ENCODE data around the gene LIPI. TPM values are rescaled to one million over a fixed set of nuclear protein-coding genes. Genes with fewer than 3 reads are reported as not detected.
"Not testable (repeated sequence)": the region's sequence is repeated elsewhere in the genome, so short reads cannot be mapped to it uniquely, and the experiment has no call there.

Gene LIPI
- total RNA-seq, 1 experiment from 2014 or later, result not detected

DNA sequence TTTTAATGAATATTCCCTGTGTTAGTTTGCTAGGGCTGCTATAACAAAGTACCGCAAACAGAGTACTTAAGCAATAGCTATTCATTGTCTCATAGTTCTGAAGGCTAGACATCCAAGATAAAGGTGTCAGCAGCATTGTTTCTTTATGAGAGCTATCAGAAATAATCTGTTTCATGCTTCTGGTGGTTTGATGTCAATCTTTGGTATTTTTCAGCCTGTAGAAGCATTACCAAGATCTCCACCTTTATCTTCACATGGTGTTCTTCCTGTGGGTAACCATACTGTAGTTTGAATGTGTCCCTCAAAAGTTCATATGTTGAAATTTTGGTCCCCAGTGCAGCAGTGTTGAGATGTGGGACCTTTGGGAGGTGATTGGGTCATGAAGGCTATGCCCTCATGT is 12.6 kb upstream of the LIPI start:
- no peak overlapping the region for H3K4me3 Mint-ChIP-seq (ENCODE audit: low read depth, unreplicated experiment)
- no peak for TF ChIP-seq CTCF (IDR thresholded peaks at IDR 0.05; ENCODE audit: unreplicated experiment)
- no peaks in the 10 kb centered on the region for H3K4me1 Mint-ChIP-seq (ENCODE audit: low read depth, unreplicated experiment)

DNA sequence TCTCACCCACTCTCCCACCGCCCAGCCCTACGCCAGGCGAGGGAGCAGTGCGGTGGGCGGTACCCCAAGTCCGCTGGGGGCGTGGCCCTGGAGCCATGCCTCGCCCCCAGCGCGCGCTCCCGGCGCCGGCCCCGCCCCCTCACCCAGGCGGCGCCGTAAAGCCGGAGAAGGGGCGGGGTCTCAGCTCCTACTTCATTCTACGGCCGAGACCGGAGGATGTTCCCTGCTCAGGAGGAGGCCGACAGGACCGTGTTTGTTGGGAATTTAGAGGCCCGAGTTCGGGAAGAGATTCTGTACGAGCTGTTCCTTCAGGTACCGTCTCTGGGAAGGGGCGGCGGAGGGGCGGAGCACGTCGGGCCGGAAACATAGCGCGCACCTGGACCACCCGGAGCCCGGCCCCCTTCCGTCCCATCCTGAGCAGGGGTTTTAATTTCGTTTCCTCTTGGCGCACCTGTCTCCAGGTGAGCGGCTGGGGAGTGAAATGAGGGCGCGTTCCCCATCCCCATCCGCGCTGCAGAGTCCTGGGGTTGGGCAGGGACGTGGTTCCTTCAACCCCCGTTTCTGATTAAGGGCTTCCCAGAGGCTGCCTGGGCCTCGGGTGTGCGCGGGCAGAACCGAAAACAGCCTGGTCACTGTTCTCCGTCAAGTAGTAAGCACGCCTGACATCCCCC is 5.4 kb upstream of the LIPI start, which contains the start of gene RBM11:
Gene RBM11, plus strand, starts transcription at position 187 of the 671 bp plus-strand sequence. Its CDS starts 30 bp downstream, at position 217.
- no peaks in the 10 kb centered on the region for H3K27me3 Mint-ChIP-seq (ENCODE audit: unreplicated experiment)
- no TSS peak for BruUV-seq (replicated peaks)
- no peak within 1 kb of the TSS for H3K27ac Mint-ChIP-seq (ENCODE audit: unreplicated experiment)
- H3K9me3 Mint-ChIP-seq (ENCODE audit: low read depth, unreplicated experiment), result no peaks in the 10 kb centered on the region
- no peak for TF ChIP-seq CTCF (IDR thresholded peaks at IDR 0.05; ENCODE audit: unreplicated experiment)
- H3K4me1 Mint-ChIP-seq (ENCODE audit: low read depth, unreplicated experiment), result no peaks in the 10 kb centered on the region
- peaks cover 5% of the 10 kb centered on the region for H3K36me3 Mint-ChIP-seq (ENCODE audit: insufficient read depth, unreplicated experiment)
- CTCF ChIA-PET, result no interaction called here
- peak within 1 kb of the TSS; percentile 57 for H3K4me3 Mint-ChIP-seq (ENCODE audit: low read depth, unreplicated experiment)
- intact Hi-C loops (cut with micrococcal nuclease; ENCODE audit: unreplicated experiment), result no loop called here
- DNase-seq, result peak; percentile 59

More for the DNA sequence above, 12.6 kb upstream of the LIPI start:
- intact Hi-C loops (cut with micrococcal nuclease; ENCODE audit: unreplicated experiment), result no loop called here
- Mint-ChIP-seq H3K27me3 (ENCODE audit: unreplicated experiment) (no peaks in the 10 kb centered on the region), H3K9me3 (ENCODE audit: low read depth, unreplicated experiment) (no peaks in the 10 kb centered on the region), H3K27ac (ENCODE audit: unreplicated experiment) (no peak overlapping the region), H3K36me3 (ENCODE audit: insufficient read depth, unreplicated experiment) (no peaks in the 10 kb centered on the region)
- CTCF ChIA-PET, result no interaction called here
- DNase-seq, result no peak
- BruUV-seq (replicated peaks), result no TSS peak

- BruUV-seq (replicated peaks), result no TSS peak
- CTCF ChIA-PET, result no interaction called here
- TF ChIP-seq CTCF (IDR thresholded peaks at IDR 0.05; ENCODE audit: unreplicated experiment), result no peak
- Mint-ChIP-seq H3K36me3 (ENCODE audit: insufficient read depth, unreplicated experiment) (peaks cover 5% of the 10 kb centered on the region), H3K4me1 (ENCODE audit: low read depth, unreplicated experiment) (no peaks in the 10 kb centered on the region), H3K27me3 (ENCODE audit: unreplicated experiment) (no peaks in the 10 kb centered on the region), H3K27ac (ENCODE audit: unreplicated experiment) (no peak overlapping the region), H3K9me3 (ENCODE audit: low read depth, unreplicated experiment) (no peaks in the 10 kb centered on the region), H3K4me3 (ENCODE audit: low read depth, unreplicated experiment) (no peak overlapping the region)
- intact Hi-C loops (cut with micrococcal nuclease; ENCODE audit: unreplicated experiment), result no loop called here
- no peak for DNase-seq
Observed at GRCh38 chr21:14213164-14213563, 2.4 kb upstream of the LIPI start.

DNA sequence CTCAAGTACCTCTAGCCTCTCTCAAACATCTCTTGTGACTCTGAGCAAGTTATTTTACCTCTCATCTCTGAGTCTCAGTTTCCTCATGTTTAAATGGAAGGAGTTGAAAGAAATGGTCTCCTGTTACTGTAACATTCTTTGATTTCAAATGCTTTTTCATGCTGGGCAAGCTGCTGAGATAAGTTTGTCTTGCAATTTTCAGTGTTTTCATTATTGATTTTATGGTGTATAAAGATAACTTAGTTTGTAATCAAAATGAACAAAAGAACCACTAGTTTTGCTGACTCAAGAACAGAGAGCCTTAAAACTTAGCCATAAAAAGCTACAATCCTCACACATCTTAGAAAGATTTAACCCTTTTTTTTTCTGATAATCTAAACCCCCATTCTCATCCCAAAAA is 4.5 kb downstream of the LIPI start:
- BruUV-seq (replicated peaks), result no TSS peak
- CTCF ChIA-PET, result interaction anchor here (0.5 kb wide), 1 partner anchor 47 kb away, joined by 3 read pairs; no protein-coding TSS in a partner anchor
- Mint-ChIP-seq H3K27me3 (ENCODE audit: unreplicated experiment) (no peaks in the 10 kb centered on the region), H3K27ac (ENCODE audit: unreplicated experiment) (no peak overlapping the region), H3K4me3 (ENCODE audit: low read depth, unreplicated experiment) (no peak overlapping the region), H3K9me3 (ENCODE audit: low read depth, unreplicated experiment) (no peaks in the 10 kb centered on the region), H3K36me3 (ENCODE audit: insufficient read depth, unreplicated experiment) (no peaks in the 10 kb centered on the region), H3K4me1 (ENCODE audit: low read depth, unreplicated experiment) (no peaks in the 10 kb centered on the region)
- DNase-seq, result no peak
- intact Hi-C loops (cut with micrococcal nuclease; ENCODE audit: unreplicated experiment), result no loop called here
- TF ChIP-seq CTCF (IDR thresholded peaks at IDR 0.05; ENCODE audit: unreplicated experiment), result no peak

DNA sequence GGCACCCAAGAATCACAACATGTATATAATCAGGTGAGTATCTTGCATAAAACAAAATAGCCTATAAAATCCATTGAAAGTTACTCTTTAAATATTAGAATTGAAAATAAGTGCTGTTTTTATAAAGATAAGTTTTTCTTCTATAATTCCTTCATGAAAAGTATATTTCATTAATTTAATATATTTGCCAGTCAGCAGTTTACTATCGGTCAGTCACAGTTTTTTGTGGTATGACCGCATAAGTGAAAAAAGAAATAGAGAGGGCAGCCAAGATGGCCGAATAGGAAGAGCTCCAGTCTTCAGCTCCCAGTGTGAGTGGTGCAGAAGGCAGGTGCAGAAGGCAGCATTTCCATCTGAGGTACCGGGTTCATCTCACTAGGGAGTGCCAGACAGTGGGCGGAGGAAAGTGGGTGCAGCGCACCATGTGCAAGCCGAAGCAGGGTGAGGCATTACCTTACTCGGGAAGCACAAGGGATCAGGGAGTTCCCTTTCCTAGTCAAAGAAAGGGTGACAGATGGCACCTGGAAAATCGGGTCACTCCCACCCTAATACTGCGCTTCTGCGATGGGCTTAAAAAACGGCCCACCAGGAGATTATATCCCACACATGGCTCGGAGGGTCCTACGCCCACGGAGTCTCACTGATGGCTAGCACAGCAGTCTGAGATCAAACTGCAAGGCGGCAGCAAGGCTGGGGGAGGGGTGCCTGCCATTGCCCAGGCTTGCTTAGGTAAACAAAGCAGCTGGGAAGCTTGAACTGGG is 44.1 kb downstream of the LIPI start:
- DNase-seq; H3K27me3 Mint-ChIP-seq (ENCODE audit: unreplicated experiment); H3K4me3 Mint-ChIP-seq (ENCODE audit: low read depth, unreplicated experiment); H3K4me1 Mint-ChIP-seq (ENCODE audit: low read depth, unreplicated experiment); H3K9me3 Mint-ChIP-seq (ENCODE audit: low read depth, unreplicated experiment); H3K36me3 Mint-ChIP-seq (ENCODE audit: insufficient read depth, unreplicated experiment); CTCF ChIA-PET; BruUV-seq (replicated peaks); intact Hi-C loops (cut with micrococcal nuclease; ENCODE audit: unreplicated experiment); H3K27ac Mint-ChIP-seq (ENCODE audit: unreplicated experiment): not testable (repeated sequence)
